ENCODE results near the gene ETS1.

The ETS1 gene

GRCh38 chr11:128626913-128627665 lies 39.7 kb upstream of the ETS1 start:
- Histone ChIP-seq H2AFZ (ENCODE audit: low read length) (no peak overlapping the region), H4K20me1 (ENCODE audit: insufficient read depth, low read length) (no peaks in the 10 kb centered on the region), H3K9ac (ENCODE audit: low read length) (no peak overlapping the region), H3K27me3 (replicated peaks; ENCODE audit: insufficient read depth, low read length) (no peaks in the 10 kb centered on the region), H3K27ac (ENCODE audit: low read length) (no peak overlapping the region), H3K79me2 (ENCODE audit: low read length) (no peaks in the 10 kb centered on the region), H3K4me2 (ENCODE audit: low read depth, low read length) (no peak overlapping the region), H3F3A (ENCODE audit: insufficient read depth, low read length) (peaks cover 17% of the 10 kb centered on the region), H3K36me3 (replicated peaks; ENCODE audit: insufficient read depth, low read length) (no peaks in the 10 kb centered on the region), H3K9me2 (replicated peaks; ENCODE audit: insufficient read depth, low read length) (no peaks in the 10 kb centered on the region), H3K9me3 (replicated peaks; ENCODE audit: insufficient read depth, low read length) (no peaks in the 10 kb centered on the region), H3K4me3 (ENCODE audit: low read length) (no peak overlapping the region), H3K4me1 (ENCODE audit: low read length) (peaks cover 51% of the 10 kb centered on the region)
- no peak for TF ChIP-seq CTCF (IDR thresholded peaks at IDR 0.05; ENCODE audit: low read length)
- TF ChIP-seq EZH2phosphoT487 (IDR thresholded peaks at IDR 0.05; ENCODE audit: low read length): no peak
- TF ChIP-seq EZH2 (optimal IDR thresholded peaks at IDR 0.05; ENCODE audit: low read depth, low read length): no peak
- no peak for DNase-seq

GRCh38 chr11:128625746-128626145 lies 38.4 kb upstream of the ETS1 start:
- no peak for DNase-seq
- Histone ChIP-seq H3K4me3 (ENCODE audit: low read length) (no peak overlapping the region), H2AFZ (ENCODE audit: low read length) (no peak overlapping the region), H4K20me1 (ENCODE audit: insufficient read depth, low read length) (no peaks in the 10 kb centered on the region), H3F3A (ENCODE audit: insufficient read depth, low read length) (peaks cover 17% of the 10 kb centered on the region), H3K9me2 (replicated peaks; ENCODE audit: insufficient read depth, low read length) (no peaks in the 10 kb centered on the region), H3K4me1 (ENCODE audit: low read length) (peaks cover 40% of the 10 kb centered on the region), H3K4me2 (ENCODE audit: low read depth, low read length) (no peak overlapping the region), H3K27me3 (replicated peaks; ENCODE audit: insufficient read depth, low read length) (no peaks in the 10 kb centered on the region), H3K9me3 (replicated peaks; ENCODE audit: insufficient read depth, low read length) (no peaks in the 10 kb centered on the region), H3K27ac (ENCODE audit: low read length) (peak overlapping the region; percentile 85; the same call in 1 of the 2 replicates), H3K9ac (ENCODE audit: low read length) (no peak overlapping the region), H3K79me2 (ENCODE audit: low read length) (no peaks in the 10 kb centered on the region), H3K36me3 (replicated peaks; ENCODE audit: insufficient read depth, low read length) (no peaks in the 10 kb centered on the region)
- TF ChIP-seq CTCF (IDR thresholded peaks at IDR 0.05; ENCODE audit: low read length) (no peak), EZH2phosphoT487 (IDR thresholded peaks at IDR 0.05; ENCODE audit: low read length) (no peak), EZH2 (optimal IDR thresholded peaks at IDR 0.05; ENCODE audit: low read depth, low read length) (no peak)

- Histone ChIP-seq H2AFZ (ENCODE audit: low read length) (peak overlapping the region; percentile 60; the same call in 1 of the 2 replicates), H4K20me1 (ENCODE audit: insufficient read depth, low read length) (no peaks in the 10 kb centered on the region), H3K27me3 (replicated peaks; ENCODE audit: insufficient read depth, low read length) (no peaks in the 10 kb centered on the region), H3K27ac (ENCODE audit: low read length) (peak overlapping the region; percentile 85), H3K4me1 (ENCODE audit: low read length) (peaks cover 36% of the 10 kb centered on the region), H3K4me2 (ENCODE audit: low read depth, low read length) (0 out of 2 replicates have a peak overlapping the region, but pooled peaks have one; percentile 41), H3K79me2 (ENCODE audit: low read length) (no peaks in the 10 kb centered on the region), H3F3A (ENCODE audit: insufficient read depth, low read length) (peaks cover 17% of the 10 kb centered on the region), H3K36me3 (replicated peaks; ENCODE audit: insufficient read depth, low read length) (no peaks in the 10 kb centered on the region), H3K4me3 (ENCODE audit: low read length) (no peak overlapping the region), H3K9ac (ENCODE audit: low read length) (no peak overlapping the region), H3K9me2 (replicated peaks; ENCODE audit: insufficient read depth, low read length) (no peaks in the 10 kb centered on the region), H3K9me3 (replicated peaks; ENCODE audit: insufficient read depth, low read length) (no peaks in the 10 kb centered on the region)
- TF ChIP-seq EZH2 (optimal IDR thresholded peaks at IDR 0.05; ENCODE audit: low read depth, low read length) (no peak), EZH2phosphoT487 (IDR thresholded peaks at IDR 0.05; ENCODE audit: low read length) (no peak), CTCF (IDR thresholded peaks at IDR 0.05; ENCODE audit: low read length) (no peak)
- no peak for DNase-seq
Observed at GRCh38 chr11:128625326-128625725, 38.0 kb upstream of the ETS1 start.

Measured in MM.1S (cell line).